ENCODE data around the gene ITPR3.

Gene ITPR3

GRCh38 chr6:33584700-33585402 is 36.3 kb upstream of the ITPR3 start:
- ChIA-PET CTCF (interaction anchor here (0.6 to 1.3 kb wide), 3 partner anchors 88 to 178 kb away, joined by 3 to 7 read pairs (median 3); partner anchors contain the start of gene UQCC2), POLR2A (no interaction called here)
- DNase-seq (ENCODE audit: extremely low spot score): no peak
- no peak for TF ChIP-seq HDGF (IDR thresholded peaks at IDR 0.05; ENCODE audit: borderline replicate concordance)
- TF ChIP-seq FOXM1 (IDR thresholded peaks at IDR 0.05; ENCODE audit: borderline replicate concordance): no peak
- no peak for TF ChIP-seq FOXK2 (IDR thresholded peaks at IDR 0.05)
- TF ChIP-seq FOXA1 (IDR thresholded peaks at IDR 0.05): no peak
- TF ChIP-seq, protein P1, sequence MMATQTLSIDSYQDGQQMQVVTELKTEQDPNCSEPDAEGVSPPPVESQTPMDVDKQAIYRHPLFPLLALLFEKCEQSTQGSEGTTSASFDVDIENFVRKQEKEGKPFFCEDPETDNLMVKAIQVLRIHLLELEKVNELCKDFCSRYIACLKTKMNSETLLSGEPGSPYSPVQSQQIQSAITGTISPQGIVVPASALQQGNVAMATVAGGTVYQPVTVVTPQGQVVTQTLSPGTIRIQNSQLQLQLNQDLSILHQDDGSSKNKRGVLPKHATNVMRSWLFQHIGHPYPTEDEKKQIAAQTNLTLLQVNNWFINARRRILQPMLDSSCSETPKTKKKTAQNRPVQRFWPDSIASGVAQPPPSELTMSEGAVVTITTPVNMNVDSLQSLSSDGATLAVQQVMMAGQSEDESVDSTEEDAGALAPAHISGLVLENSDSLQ (IDR thresholded peaks at IDR 0.05): no peak
- no peak for TF ChIP-seq LEF1 (IDR thresholded peaks at IDR 0.05; ENCODE audit: borderline replicate concordance)
- no peak for TF ChIP-seq SUZ12 (IDR thresholded peaks at IDR 0.05)
- no peak for TF ChIP-seq TARDBP (IDR thresholded peaks at IDR 0.05)
- no peak for TF ChIP-seq ZNF384 (IDR thresholded peaks at IDR 0.05)
- no peak for TF ChIP-seq SP1 (IDR thresholded peaks at IDR 0.05)
- TF ChIP-seq ELF4 (IDR thresholded peaks at IDR 0.05): no peak
- TF ChIP-seq L3MBTL2 (conservative IDR thresholded peaks at IDR 0.05): no peak
- TF ChIP-seq BHLHE40 (IDR thresholded peaks at IDR 0.05; ENCODE audit: borderline replicate concordance): no peak
- TF ChIP-seq ARNT (IDR thresholded peaks at IDR 0.05): no peak
- no peak for TF ChIP-seq NFRKB (IDR thresholded peaks at IDR 0.05)
- no peak for TF ChIP-seq CTBP1 (IDR thresholded peaks at IDR 0.05; ENCODE audit: borderline replicate concordance)

DNA sequence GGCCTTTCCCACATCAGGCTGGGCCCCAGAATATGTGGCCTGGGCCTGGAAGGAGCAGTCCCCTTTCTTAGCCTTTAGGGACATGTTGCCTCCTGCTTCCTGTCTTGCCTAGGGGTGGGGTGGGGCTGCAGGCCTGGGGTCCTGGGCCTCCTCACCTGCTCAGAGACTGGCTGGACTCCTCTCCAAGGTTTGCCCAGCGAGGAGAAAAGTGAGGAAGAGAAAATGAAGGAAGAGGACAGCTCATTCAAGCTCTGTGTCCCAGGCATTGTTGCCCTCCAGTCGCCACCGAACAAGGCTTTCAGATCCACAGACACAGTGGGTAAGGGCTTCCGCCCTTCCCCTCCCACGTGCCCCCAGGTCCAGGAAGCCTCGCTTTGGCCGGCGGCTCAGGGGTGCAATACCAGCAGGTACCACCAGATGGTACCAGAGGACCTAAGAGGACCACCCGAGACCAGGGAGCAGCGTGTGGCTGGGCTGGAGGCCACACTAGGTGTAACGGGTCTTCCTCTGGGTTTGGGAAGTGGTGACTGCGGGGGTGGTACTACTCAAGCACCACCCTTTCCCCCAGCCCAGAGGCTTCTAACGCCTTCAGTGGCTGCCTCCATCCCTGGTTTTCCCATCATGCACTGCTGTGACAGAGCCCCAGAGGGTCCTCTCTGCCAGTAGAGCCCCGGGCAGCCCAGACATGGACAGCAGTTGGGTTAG is 35.6 kb upstream of the ITPR3 start:
- DNase-seq (ENCODE audit: extremely low spot score): peak; percentile 84
- TF ChIP-seq CTBP1 (IDR thresholded peaks at IDR 0.05; ENCODE audit: borderline replicate concordance): no peak
- peak; percentile 71 for TF ChIP-seq L3MBTL2 (conservative IDR thresholded peaks at IDR 0.05)
- TF ChIP-seq ARNT (IDR thresholded peaks at IDR 0.05): no peak
- ChIA-PET POLR2A (interaction anchor here (1.1 to 2.1 kb wide), 2 partner anchors 120 to 126 kb away, joined by 4 to 11 read pairs; partner anchors contain the start of gene UQCC2), CTCF (interaction anchor here (0.6 to 1.3 kb wide), 3 partner anchors 87 to 177 kb away, joined by 3 to 7 read pairs (median 3); partner anchors contain the start of gene UQCC2)

- CTCF ChIA-PET: interaction anchor here (0.7 kb wide), 1 partner anchor 114 kb away, joined by 4 read pairs; no protein-coding TSS in a partner anchor
- POLR2A ChIA-PET: interaction anchor here (0.7 to 2.1 kb wide), 3 partner anchors 108 to 125 kb away, joined by 3 to 11 read pairs (median 4); partner anchors contain the start of gene UQCC2
- TF ChIP-seq FOXK2 (IDR thresholded peaks at IDR 0.05): no peak
- no peak for TF ChIP-seq SUZ12 (IDR thresholded peaks at IDR 0.05)
- TF ChIP-seq L3MBTL2 (conservative IDR thresholded peaks at IDR 0.05): no peak
- TF ChIP-seq, protein P1 (IDR thresholded peaks at IDR 0.05): no peak
- no peak for TF ChIP-seq FOXM1 (IDR thresholded peaks at IDR 0.05; ENCODE audit: borderline replicate concordance)
- TF ChIP-seq LEF1 (IDR thresholded peaks at IDR 0.05; ENCODE audit: borderline replicate concordance): no peak
- no peak for TF ChIP-seq ELF4 (IDR thresholded peaks at IDR 0.05)
- no peak for TF ChIP-seq ARNT (IDR thresholded peaks at IDR 0.05)
- TF ChIP-seq HDGF (IDR thresholded peaks at IDR 0.05; ENCODE audit: borderline replicate concordance): no peak
- TF ChIP-seq CTBP1 (IDR thresholded peaks at IDR 0.05; ENCODE audit: borderline replicate concordance): no peak
- TF ChIP-seq ZNF384 (IDR thresholded peaks at IDR 0.05): no peak
- no peak for TF ChIP-seq BHLHE40 (IDR thresholded peaks at IDR 0.05; ENCODE audit: borderline replicate concordance)
- TF ChIP-seq TARDBP (IDR thresholded peaks at IDR 0.05): no peak
- no peak for TF ChIP-seq NFRKB (IDR thresholded peaks at IDR 0.05)
- TF ChIP-seq SP1 (IDR thresholded peaks at IDR 0.05): no peak
- TF ChIP-seq FOXA1 (IDR thresholded peaks at IDR 0.05): no peak
- DNase-seq (ENCODE audit: extremely low spot score): no peak
Observed at GRCh38 chr6:33586108-33586640, 34.9 kb upstream of the ITPR3 start.

- ChIA-PET POLR2A (interaction anchor here (2.1 kb wide), 1 partner anchor 124 kb away, joined by 11 read pairs; the partner anchor contains the start of gene UQCC2), CTCF (interaction anchor here (0.6 to 1.3 kb wide), 2 partner anchors 172 to 567 kb away, joined by 3 read pairs; no protein-coding TSS in a partner anchor)
- DNase-seq (ENCODE audit: extremely low spot score): no peak
- TF ChIP-seq BHLHE40 (IDR thresholded peaks at IDR 0.05; ENCODE audit: borderline replicate concordance) (no peak), L3MBTL2 (conservative IDR thresholded peaks at IDR 0.05) (no peak), SP1 (IDR thresholded peaks at IDR 0.05) (no peak), TARDBP (IDR thresholded peaks at IDR 0.05) (no peak), SUZ12 (IDR thresholded peaks at IDR 0.05) (no peak), FOXA1 (IDR thresholded peaks at IDR 0.05) (no peak), FOXK2 (IDR thresholded peaks at IDR 0.05) (no peak), FOXM1 (IDR thresholded peaks at IDR 0.05; ENCODE audit: borderline replicate concordance) (no peak), ZNF384 (IDR thresholded peaks at IDR 0.05) (no peak), HDGF (IDR thresholded peaks at IDR 0.05; ENCODE audit: borderline replicate concordance) (no peak), CTBP1 (IDR thresholded peaks at IDR 0.05; ENCODE audit: borderline replicate concordance) (no peak), NFRKB (IDR thresholded peaks at IDR 0.05) (no peak), LEF1 (IDR thresholded peaks at IDR 0.05; ENCODE audit: borderline replicate concordance) (no peak), ARNT (IDR thresholded peaks at IDR 0.05) (no peak), ELF4 (IDR thresholded peaks at IDR 0.05) (no peak)
- TF ChIP-seq, protein P1 (IDR thresholded peaks at IDR 0.05): no peak
Observed at GRCh38 chr6:33587529-33587928, 33.6 kb upstream of the ITPR3 start.

- POLR2A ChIA-PET: no interaction called here
- no peak for DNase-seq (ENCODE audit: extremely low spot score)
- CTCF ChIA-PET: no interaction called here
- no peak for TF ChIP-seq ARNT (IDR thresholded peaks at IDR 0.05)
- TF ChIP-seq CTBP1 (IDR thresholded peaks at IDR 0.05; ENCODE audit: borderline replicate concordance): no peak
- TF ChIP-seq LEF1 (IDR thresholded peaks at IDR 0.05; ENCODE audit: borderline replicate concordance): no peak
- TF ChIP-seq NFRKB (IDR thresholded peaks at IDR 0.05): no peak
- TF ChIP-seq SUZ12 (IDR thresholded peaks at IDR 0.05): no peak
- TF ChIP-seq TARDBP (IDR thresholded peaks at IDR 0.05): no peak
- no peak for TF ChIP-seq ZNF384 (IDR thresholded peaks at IDR 0.05)
- no peak for TF ChIP-seq ELF4 (IDR thresholded peaks at IDR 0.05)
- no peak for TF ChIP-seq HDGF (IDR thresholded peaks at IDR 0.05; ENCODE audit: borderline replicate concordance)
- TF ChIP-seq, protein P1 (IDR thresholded peaks at IDR 0.05): no peak
- TF ChIP-seq FOXA1 (IDR thresholded peaks at IDR 0.05): no peak
- no peak for TF ChIP-seq BHLHE40 (IDR thresholded peaks at IDR 0.05; ENCODE audit: borderline replicate concordance)
- TF ChIP-seq L3MBTL2 (conservative IDR thresholded peaks at IDR 0.05): no peak
- no peak for TF ChIP-seq SP1 (IDR thresholded peaks at IDR 0.05)
- no peak for TF ChIP-seq FOXK2 (IDR thresholded peaks at IDR 0.05)
- no peak for TF ChIP-seq FOXM1 (IDR thresholded peaks at IDR 0.05; ENCODE audit: borderline replicate concordance)
Observed at GRCh38 chr6:33588894-33589293, 32.2 kb upstream of the ITPR3 start.

All from HEK293T (cell line).